PC-9 (cell line): ENCODE data around the gene ALPG. TPM values are rescaled to one million over a fixed set of nuclear protein-coding genes. Genes with fewer than 3 reads are reported as not detected.

ENCODE experiments used
- BruUV-seq: library from RNA; stranded (reverse); fragments of 400-500 nt; replicated peaks from 2 replicates; lab custom pipeline; 2021; lab: Mats Ljungman, UMichigan
- CTCF ChIA-PET: fragments of 300-600 bp; sonication (Branson Sonifier 250); formaldehyde crosslinking; loops from one replicate; lab custom pipeline; 2022; ENCODE audit warnings: antibody characterized with exemption; lab: Charles Lee
- POLR2A ChIA-PET: fragments of 300-600 bp; sonication (Branson Sonifier 250); formaldehyde crosslinking; loops from one replicate; lab custom pipeline; 2022; ENCODE audit warnings: antibody characterized with exemption; ENCODE audit not compliant: unreplicated experiment; lab: Charles Lee
- DNase-seq, 2 experiments: peaks; one replicate each; pipeline versions ENCODE4 v3.0.0 to v3.0.0-alpha.2; 2015 to 2022; ENCODE audit warnings: mixed read lengths in 1 of 2
- H2AFZ ChIP-seq: fragments of 200-600 bp; sonication (generic); 2 replicates; pipeline ENCODE4 v1.8.1; 2017; ENCODE audit warnings: antibody characterized with exemption
- H3F3A ChIP-seq: fragments of 200-600 bp; sonication (generic); 2 replicates; pipeline ENCODE4 v1.8.1; 2017; ENCODE audit warnings: antibody characterized with exemption, mild to moderate bottlenecking, low read depth; ENCODE audit not compliant: insufficient read depth
- H3K27ac ChIP-seq: fragments of 200-600 bp; sonication (generic); 2 replicates; pipeline ENCODE4 v1.6.1; 2016; ENCODE audit warnings: mixed run types
- H3K27me3 ChIP-seq: fragments of 200-600 bp; sonication (generic); 2 replicates; pipeline ENCODE4 v1.6.1; 2016; ENCODE audit warnings: low read depth, mixed run types; ENCODE audit not compliant: insufficient read depth
- H3K36me3 ChIP-seq: fragments of 200-600 bp; sonication (generic); 2 replicates; pipeline ENCODE4 v1.6.1; 2016; ENCODE audit warnings: low read depth, mixed run types
- H3K4me1 ChIP-seq: fragments of 200-600 bp; sonication (generic); replicated peaks from 2 replicates; pipeline ENCODE4 v1.6.1; 2016; ENCODE audit warnings: mixed run types; ENCODE audit not compliant: insufficient read depth
- H3K4me2 ChIP-seq: fragments of 200-600 bp; sonication (generic); 2 replicates; pipeline ENCODE4 v1.6.1; 2017; ENCODE audit warnings: mixed run types
- H3K4me3 ChIP-seq: fragments of 200-600 bp; sonication (generic); 2 replicates; pipeline ENCODE4 v1.6.1; 2016; ENCODE audit warnings: mixed run types
- H3K79me2 ChIP-seq: fragments of 200-600 bp; sonication (generic); 2 replicates; pipeline ENCODE4 v1.6.1; 2017; ENCODE audit warnings: low read depth, mixed run types
- H3K9me2 ChIP-seq: fragments of 200-600 bp; sonication (generic); 2 replicates; pipeline ENCODE4 v1.8.1; 2017; ENCODE audit warnings: mild to moderate bottlenecking; ENCODE audit not compliant: insufficient read depth
- H3K9me3 ChIP-seq: fragments of 200-600 bp; sonication (generic); 2 replicates; pipeline ENCODE4 v1.8.1; 2016; ENCODE audit warnings: low read depth; ENCODE audit not compliant: insufficient read depth
- H4K20me1 ChIP-seq: fragments of 200-600 bp; sonication (generic); 2 replicates; pipeline ENCODE4 v1.8.1; 2017; ENCODE audit not compliant: insufficient read depth
- CTCF ChIP-seq: fragments of 200-600 bp; sonication (generic); conservative IDR thresholded peaks from 2 replicates; pipeline ENCODE4 v1.6.1; 2017; ENCODE audit warnings: mixed run types, antibody characterized with exemption, mild to moderate bottlenecking, moderate library complexity
- EZH2 ChIP-seq: fragments of 200-600 bp; sonication (generic); IDR thresholded peaks from 2 replicates; pipeline ENCODE4 v1.8.0; 2017; ENCODE audit warnings: antibody characterized with exemption, low read depth
- intact Hi-C: fragments of 100-400 bp; cut with micrococcal nuclease; formaldehyde crosslinking; loops from one replicate; pipeline ENCODE4 v1.10.0; 2022; ENCODE audit not compliant: unreplicated experiment
- total RNA-seq: library from RNA; stranded (reverse); gene quantifications from 2 replicates; pipeline ENCODE4 v1.2.3, GENCODE V29; 2021

Gene ALPG
- total RNA-seq, 1 experiment from 2014 or later = 0.76 TPM

GRCh38 chr2:232417489-232417888 lies 10.8 kb downstream of the ALPG start:
- BruUV-seq = no TSS peak
- Histone ChIP-seq H4K20me1 (no peaks in the 10 kb centered on the region), H3K27me3 (no peaks in the 10 kb centered on the region), H3K9me3 (no peaks in the 10 kb centered on the region), H3K4me2 (no peak overlapping the region), H3K79me2 (no peaks in the 10 kb centered on the region), H3K27ac (no peak overlapping the region), H3K4me1 (peaks cover 11% of the 10 kb centered on the region), H3K4me3 (no peak overlapping the region), H3K36me3 (no peaks in the 10 kb centered on the region), H3F3A (peaks cover 11% of the 10 kb centered on the region; the same call in 1 of the 2 replicates), H3K9me2 (no peaks in the 10 kb centered on the region), H2AFZ (no peak overlapping the region)
- POLR2A ChIA-PET = interaction anchor here (1.1 kb wide), 1 partner anchor 32 kb away, joined by 5 read pairs; no protein-coding TSS in a partner anchor
- DNase-seq = no peak
- intact Hi-C loops = no loop called here
- CTCF ChIA-PET = interaction anchor here (0.8 kb wide), 1 partner anchor 49 kb away, joined by 3 read pairs; no protein-coding TSS in a partner anchor
- TF ChIP-seq EZH2 (no peak), CTCF (no peak)

- CTCF ChIA-PET = interaction anchor here (0.8 kb wide), 1 partner anchor 50 kb away, joined by 3 read pairs; no protein-coding TSS in a partner anchor
These were observed 11.4 kb downstream of the ALPG start for GRCh38 chr2:232418056-232418455.

GRCh38 chr2:232418466-232419244 lies 12.0 kb downstream of the ALPG start:
- no peak overlapping the region for H2AFZ ChIP-seq
- H3K27me3 ChIP-seq = no peaks in the 10 kb centered on the region
- H4K20me1 ChIP-seq = no peaks in the 10 kb centered on the region
- POLR2A ChIA-PET = no interaction called here
- intact Hi-C loops = no loop called here
- H3K9me3 ChIP-seq = 0 out of 2 replicates have a peak, but pooled peaks cover 3% of the 10 kb centered on the region
- H3K4me1 ChIP-seq = peaks cover 11% of the 10 kb centered on the region
- H3K79me2 ChIP-seq = no peaks in the 10 kb centered on the region
- TF ChIP-seq CTCF = no peak
- no peak for TF ChIP-seq EZH2
- H3K9me2 ChIP-seq = no peaks in the 10 kb centered on the region
- H3F3A ChIP-seq = peaks cover 19% of the 10 kb centered on the region; the same call in 1 of the 2 replicates
- CTCF ChIA-PET = no interaction called here
- no peak overlapping the region for H3K4me3 ChIP-seq
- no peak overlapping the region for H3K4me2 ChIP-seq
- peak in 1 of 2 experiments; percentile 38 for DNase-seq
- BruUV-seq = no TSS peak
- no peak overlapping the region for H3K27ac ChIP-seq
- H3K36me3 ChIP-seq = no peaks in the 10 kb centered on the region

More at GRCh38 chr2:232418056-232418455, 11.4 kb downstream of the ALPG start:
- intact Hi-C loops = no loop called here
- H4K20me1 ChIP-seq = no peaks in the 10 kb centered on the region
- no peak for DNase-seq
- BruUV-seq = no TSS peak
- no peak overlapping the region for H3K27ac ChIP-seq
- peaks cover 11% of the 10 kb centered on the region for H3K4me1 ChIP-seq
- H3K4me2 ChIP-seq = no peak overlapping the region
- no peak overlapping the region for H3K4me3 ChIP-seq
- H3K9me2 ChIP-seq = no peaks in the 10 kb centered on the region
- POLR2A ChIA-PET = interaction anchor here (1.1 kb wide), 1 partner anchor 32 kb away, joined by 5 read pairs; no protein-coding TSS in a partner anchor
- H3F3A ChIP-seq = peaks cover 16% of the 10 kb centered on the region; the same call in 1 of the 2 replicates
- no peak for TF ChIP-seq CTCF
- TF ChIP-seq EZH2 = no peak
- H3K36me3 ChIP-seq = no peaks in the 10 kb centered on the region
- H2AFZ ChIP-seq = no peak overlapping the region
- H3K27me3 ChIP-seq = no peaks in the 10 kb centered on the region
- 0 out of 2 replicates have a peak, but pooled peaks cover 3% of the 10 kb centered on the region for H3K9me3 ChIP-seq
- no peaks in the 10 kb centered on the region for H3K79me2 ChIP-seq
